Ishikawa (cell line): ENCODE results near the gene WWTR1.
A peak's percentile ranks its signal among the peaks of the same experiment; 100 is the strongest.

Experiments used
- CEBPB ChIP-seq: IDR thresholded peaks from 2 replicates; pipeline ENCODE4 v1.6.1; 2012
- CREB1 ChIP-seq: IDR thresholded peaks from 2 replicates; pipeline ENCODE4 v1.6.1; 2012; ENCODE audit warnings: low read depth
- EGR1 ChIP-seq: IDR thresholded peaks from 2 replicates; pipeline ENCODE4 v1.6.1; 2012
- EP300 ChIP-seq: IDR thresholded peaks from 2 replicates; pipeline ENCODE4 v1.6.1; 2012; ENCODE audit warnings: borderline replicate concordance
- FOXM1 ChIP-seq: IDR thresholded peaks from 2 replicates; pipeline ENCODE4 v1.6.1; 2012; ENCODE audit warnings: low read depth, borderline replicate concordance
- NFIC ChIP-seq: IDR thresholded peaks from 2 replicates; pipeline ENCODE4 v1.6.1; 2012
- RAD21 ChIP-seq: IDR thresholded peaks from 2 replicates; pipeline ENCODE4 v1.6.1; 2012; ENCODE audit warnings: low read depth
- TAF1 ChIP-seq: IDR thresholded peaks from 2 replicates; pipeline ENCODE4 v1.6.1; 2012; ENCODE audit warnings: low read depth, mild to moderate bottlenecking
- TCF12 ChIP-seq: IDR thresholded peaks from 2 replicates; pipeline ENCODE4 v1.6.1; 2012; ENCODE audit warnings: low read depth
- TEAD4 ChIP-seq: IDR thresholded peaks from 2 replicates; pipeline ENCODE4 v1.6.1; 2012
- YY1 ChIP-seq: IDR thresholded peaks from 2 replicates; pipeline ENCODE4 v1.6.1; 2012; ENCODE audit warnings: low read depth
- ZBTB7A ChIP-seq: IDR thresholded peaks from 2 replicates; pipeline ENCODE4 v1.6.1; 2012; ENCODE audit warnings: low read depth
- TF ChIP-seq, protein P1 (sequence below): IDR thresholded peaks from 2 replicates; pipeline ENCODE4 v1.6.1; 2012
- TF ChIP-seq, protein P2 (sequence below): IDR thresholded peaks from 2 replicates; pipeline ENCODE4 v1.6.1; 2012; ENCODE audit warnings: low read depth, mild to moderate bottlenecking
- TF ChIP-seq, protein P3 (sequence below): IDR thresholded peaks from 2 replicates; pipeline ENCODE4 v1.6.1; 2012

Gene WWTR1

DNA sequence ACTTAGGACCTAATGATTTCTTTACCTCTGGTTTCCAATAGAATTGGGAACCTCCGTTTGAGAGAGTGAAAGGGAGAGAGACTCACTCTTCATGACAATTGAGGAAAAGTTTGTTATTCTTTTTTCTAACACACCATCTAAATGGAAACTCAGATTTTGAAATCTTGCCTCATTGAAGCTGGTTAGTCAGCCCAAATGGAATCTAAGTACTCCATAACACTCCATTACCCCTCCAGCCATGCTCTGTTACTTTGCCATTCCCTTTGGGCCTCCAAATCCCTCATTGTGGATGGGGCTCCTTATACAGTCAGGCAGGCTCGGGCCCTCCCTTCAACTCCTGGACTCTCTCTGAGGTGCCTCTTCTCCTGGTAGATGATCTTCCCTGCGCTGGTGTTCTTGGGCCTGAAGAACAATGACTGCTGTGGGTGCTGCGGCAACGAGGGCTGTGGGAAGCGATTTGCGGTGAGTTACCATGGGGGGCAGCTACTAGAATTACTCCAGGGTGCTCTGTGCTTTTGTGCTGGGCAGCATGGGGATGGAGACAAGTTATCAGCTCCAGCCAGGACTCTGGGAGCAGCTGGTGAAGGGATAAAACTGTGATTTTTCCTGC lies 182.3 kb downstream of the WWTR1 start:
- no peak for TF ChIP-seq TAF1
- no peak for TF ChIP-seq EP300
- no peak for TF ChIP-seq TCF12
- no peak for TF ChIP-seq ZBTB7A
- TF ChIP-seq, protein P1, sequence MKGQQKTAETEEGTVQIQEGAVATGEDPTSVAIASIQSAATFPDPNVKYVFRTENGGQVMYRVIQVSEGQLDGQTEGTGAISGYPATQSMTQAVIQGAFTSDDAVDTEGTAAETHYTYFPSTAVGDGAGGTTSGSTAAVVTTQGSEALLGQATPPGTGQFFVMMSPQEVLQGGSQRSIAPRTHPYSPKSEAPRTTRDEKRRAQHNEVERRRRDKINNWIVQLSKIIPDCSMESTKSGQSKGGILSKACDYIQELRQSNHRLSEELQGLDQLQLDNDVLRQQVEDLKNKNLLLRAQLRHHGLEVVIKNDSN, result no peak
- TF ChIP-seq, protein P2, sequence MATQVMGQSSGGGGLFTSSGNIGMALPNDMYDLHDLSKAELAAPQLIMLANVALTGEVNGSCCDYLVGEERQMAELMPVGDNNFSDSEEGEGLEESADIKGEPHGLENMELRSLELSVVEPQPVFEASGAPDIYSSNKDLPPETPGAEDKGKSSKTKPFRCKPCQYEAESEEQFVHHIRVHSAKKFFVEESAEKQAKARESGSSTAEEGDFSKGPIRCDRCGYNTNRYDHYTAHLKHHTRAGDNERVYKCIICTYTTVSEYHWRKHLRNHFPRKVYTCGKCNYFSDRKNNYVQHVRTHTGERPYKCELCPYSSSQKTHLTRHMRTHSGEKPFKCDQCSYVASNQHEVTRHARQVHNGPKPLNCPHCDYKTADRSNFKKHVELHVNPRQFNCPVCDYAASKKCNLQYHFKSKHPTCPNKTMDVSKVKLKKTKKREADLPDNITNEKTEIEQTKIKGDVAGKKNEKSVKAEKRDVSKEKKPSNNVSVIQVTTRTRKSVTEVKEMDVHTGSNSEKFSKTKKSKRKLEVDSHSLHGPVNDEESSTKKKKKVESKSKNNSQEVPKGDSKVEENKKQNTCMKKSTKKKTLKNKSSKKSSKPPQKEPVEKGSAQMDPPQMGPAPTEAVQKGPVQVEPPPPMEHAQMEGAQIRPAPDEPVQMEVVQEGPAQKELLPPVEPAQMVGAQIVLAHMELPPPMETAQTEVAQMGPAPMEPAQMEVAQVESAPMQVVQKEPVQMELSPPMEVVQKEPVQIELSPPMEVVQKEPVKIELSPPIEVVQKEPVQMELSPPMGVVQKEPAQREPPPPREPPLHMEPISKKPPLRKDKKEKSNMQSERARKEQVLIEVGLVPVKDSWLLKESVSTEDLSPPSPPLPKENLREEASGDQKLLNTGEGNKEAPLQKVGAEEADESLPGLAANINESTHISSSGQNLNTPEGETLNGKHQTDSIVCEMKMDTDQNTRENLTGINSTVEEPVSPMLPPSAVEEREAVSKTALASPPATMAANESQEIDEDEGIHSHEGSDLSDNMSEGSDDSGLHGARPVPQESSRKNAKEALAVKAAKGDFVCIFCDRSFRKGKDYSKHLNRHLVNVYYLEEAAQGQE, result no peak
- TF ChIP-seq TEAD4, result no peak
- TF ChIP-seq FOXM1, result no peak
- no peak for TF ChIP-seq YY1
- TF ChIP-seq CEBPB, result no peak
- TF ChIP-seq NFIC, result no peak
- no peak for TF ChIP-seq RAD21
- no peak for TF ChIP-seq EGR1
- TF ChIP-seq, protein P3, sequence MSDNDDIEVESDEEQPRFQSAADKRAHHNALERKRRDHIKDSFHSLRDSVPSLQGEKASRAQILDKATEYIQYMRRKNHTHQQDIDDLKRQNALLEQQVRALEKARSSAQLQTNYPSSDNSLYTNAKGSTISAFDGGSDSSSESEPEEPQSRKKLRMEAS, result no peak
- no peak for TF ChIP-seq CREB1

DNA sequence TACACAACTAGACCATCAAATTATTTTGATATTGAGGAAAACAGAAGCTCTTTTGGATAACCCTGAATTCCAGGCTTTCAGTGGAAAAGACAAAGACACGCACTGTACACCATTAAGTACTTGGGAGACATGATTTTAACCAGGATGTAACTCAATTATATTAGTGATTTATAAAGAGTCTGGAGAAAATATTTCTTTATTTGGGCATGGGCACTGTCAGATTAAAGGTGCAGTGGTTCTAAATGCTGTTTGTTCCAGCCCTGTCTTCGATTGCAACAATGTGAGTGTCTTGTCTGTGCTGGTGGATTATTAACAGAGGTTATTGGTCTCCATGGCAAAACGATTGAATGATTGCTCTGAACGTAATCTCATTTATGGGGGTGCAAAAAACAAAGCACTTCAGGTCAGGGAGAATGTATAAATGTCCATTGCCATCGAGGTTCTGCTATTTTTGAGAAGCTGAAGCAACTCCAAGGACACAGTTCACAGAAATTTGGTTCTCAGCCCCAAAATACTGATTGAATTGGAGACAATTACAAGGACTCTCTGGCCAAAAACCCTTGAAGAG lies 183.5 kb downstream of the WWTR1 start, which contains the start of gene TM4SF4:
TM4SF4 (plus strand) TSS at position 448 of the 568 bp plus-strand sequence. CDS start 181 bp downstream, outside the sequence.
- TF ChIP-seq EGR1, result no peak
- TF ChIP-seq TEAD4, result no peak
- no peak for TF ChIP-seq FOXM1
- TF ChIP-seq, protein P1, result no peak
- TF ChIP-seq YY1, result no peak
- TF ChIP-seq CREB1, result no peak
- TF ChIP-seq, protein P2, result no peak
- no peak for TF ChIP-seq TCF12

DNA sequence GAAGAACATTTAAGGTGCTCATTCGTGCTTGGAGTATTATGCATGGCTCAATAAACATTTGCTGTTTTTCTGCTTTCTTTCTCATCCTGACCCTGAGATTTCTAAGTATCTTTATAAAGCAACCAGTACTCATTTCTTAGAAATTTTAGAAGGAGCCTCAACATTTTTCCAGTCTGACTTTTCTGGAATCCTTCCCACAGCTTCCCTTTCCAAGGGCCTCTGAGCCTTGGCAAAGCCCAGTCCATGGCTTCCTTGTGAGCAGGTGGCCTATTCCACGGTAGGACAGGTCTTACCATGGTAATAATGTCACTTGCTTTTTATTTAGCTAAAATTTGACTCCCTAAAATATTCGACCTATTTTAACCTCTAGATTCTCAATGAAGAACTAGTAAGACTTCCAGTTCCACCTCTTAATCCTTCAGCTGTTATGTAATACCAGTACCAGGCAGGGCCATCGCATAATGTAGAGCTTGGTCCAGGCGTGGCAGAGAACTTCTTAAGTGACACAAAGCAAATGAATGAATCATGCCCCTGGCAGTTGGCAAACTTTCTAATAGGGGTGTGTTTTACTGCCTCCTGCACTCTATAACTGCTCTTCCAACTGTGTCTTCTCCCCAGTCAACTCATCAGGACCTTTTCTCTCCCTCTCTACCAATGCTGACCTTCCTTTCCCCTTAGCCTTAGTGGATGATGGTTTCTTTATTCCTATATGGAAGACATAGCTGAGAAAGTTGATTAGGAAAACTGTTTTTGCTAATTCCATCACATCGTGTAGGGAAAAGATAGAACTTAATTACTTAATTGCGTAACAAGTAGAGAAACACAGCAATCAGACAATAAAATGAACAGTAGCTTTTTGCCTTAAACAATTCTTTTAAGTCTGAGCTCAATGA lies 184.2 kb downstream of the WWTR1 start:
- TF ChIP-seq, protein P1, result no peak
- TF ChIP-seq ZBTB7A (no peak), TEAD4 (peak; percentile 55), CREB1 (no peak), EP300 (peak; percentile 54; the same call in 1 of the 2 replicates), EGR1 (no peak), RAD21 (no peak), TCF12 (peak; percentile 59), TAF1 (no peak), YY1 (no peak), NFIC (peak; percentile 86), CEBPB (peak; percentile 80), FOXM1 (no peak)
- TF ChIP-seq, protein P2, result no peak
- TF ChIP-seq, protein P3, result no peak; the same call in 1 of the 2 replicates
